KOPT-K1 (cell line): ENCODE data around the gene WNT9A.

Source experiments
- H3K27ac ChIP-seq: fragments of 200-600 bp; sonication (generic); 2 replicates; pipeline ENCODE4 v1.5.1; 2016; ENCODE audit warnings: antibody characterized with exemption, mild to moderate bottlenecking, low read depth, low read length; ENCODE audit not compliant: poor library complexity, severe bottlenecking
- H3K36me3 ChIP-seq: fragments of 200-600 bp; sonication (generic); 2 replicates; pipeline ENCODE4 v1.5.1; 2017; ENCODE audit warnings: antibody characterized with exemption, mild to moderate bottlenecking, low read length, moderate library complexity; ENCODE audit not compliant: insufficient read depth
- H3K9me3 ChIP-seq: fragments of 200-600 bp; sonication (generic); 2 replicates; pipeline ENCODE4 v1.5.1; 2017; ENCODE audit warnings: antibody characterized with exemption, low read length, mild to moderate bottlenecking; ENCODE audit not compliant: insufficient read depth, poor library complexity, severe bottlenecking

Gene WNT9A

DNA sequence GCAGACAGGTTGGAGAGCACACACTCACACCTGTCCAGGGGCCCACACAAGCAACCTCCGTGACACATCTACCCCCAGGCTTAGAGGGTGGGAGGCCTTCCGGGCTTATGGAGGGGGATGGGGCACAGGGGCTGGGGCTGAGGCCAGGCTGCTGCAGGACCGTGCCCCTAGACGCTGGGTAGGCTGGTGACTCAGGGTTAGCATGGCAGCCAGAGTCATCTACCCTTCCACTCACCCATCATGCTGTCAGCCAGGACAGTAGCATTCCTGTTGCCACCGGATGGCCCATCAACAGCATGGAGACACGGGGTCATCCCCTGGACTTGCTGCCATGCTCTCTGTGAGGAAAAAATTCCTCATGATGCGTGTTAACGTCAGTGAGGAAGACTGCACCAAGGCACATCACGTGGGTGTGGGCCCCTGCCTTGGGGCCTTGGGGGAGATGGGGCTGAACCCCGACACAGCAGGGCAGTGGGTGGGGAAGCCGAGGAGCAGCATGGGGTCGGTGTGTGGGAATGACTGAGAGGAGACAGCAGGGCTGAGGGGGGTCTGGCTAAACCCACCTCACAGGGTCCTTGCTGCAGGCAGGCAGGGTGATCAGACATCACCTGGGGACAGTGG, 52.8 kb downstream of the WNT9A start:
- no peaks in the 10 kb centered on the region for H3K9me3 ChIP-seq
- no peak overlapping the region for H3K27ac ChIP-seq

DNA sequence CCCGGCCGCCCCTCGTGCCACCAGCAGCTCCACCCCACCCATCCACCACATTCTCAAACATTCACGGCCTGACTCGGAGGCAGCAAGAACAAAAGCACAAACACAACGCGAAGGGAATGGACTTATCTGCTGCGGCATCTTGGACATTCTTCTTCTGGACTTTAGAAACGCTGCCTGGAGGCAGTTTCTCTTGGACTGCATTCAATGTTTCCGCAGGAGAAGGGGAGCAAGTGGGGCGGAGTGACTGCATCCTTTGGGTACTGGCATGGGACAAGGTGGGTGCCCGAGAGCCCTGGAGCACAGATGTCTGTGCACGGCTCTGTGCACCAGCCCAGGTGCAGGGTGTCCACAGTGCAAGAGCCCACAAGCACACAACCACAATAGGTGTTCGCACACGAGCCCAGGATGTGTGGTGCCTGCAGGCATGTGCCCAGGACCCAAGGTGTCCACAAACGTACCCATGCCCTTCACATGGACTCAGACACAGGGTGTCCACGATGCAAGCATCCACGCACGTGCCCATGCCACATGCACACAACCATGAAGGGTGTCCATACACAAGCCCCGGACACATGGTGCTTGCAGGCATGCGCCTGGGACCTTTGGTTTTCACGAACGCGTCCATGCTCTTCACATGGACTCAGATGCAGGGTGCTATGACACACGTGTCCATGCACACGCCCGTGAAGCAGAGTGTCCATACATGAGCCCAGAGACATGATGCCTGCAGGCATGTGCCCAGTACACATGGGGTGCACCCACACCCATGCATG, 53.6 kb downstream of the WNT9A start:
- H3K9me3 ChIP-seq, result no peaks in the 10 kb centered on the region
- H3K27ac ChIP-seq, result no peak overlapping the region
- H3K36me3 ChIP-seq, result no peaks in the 10 kb centered on the region

More for the DNA sequence above, 52.8 kb downstream of the WNT9A start:
- H3K36me3 ChIP-seq, result no peaks in the 10 kb centered on the region

DNA sequence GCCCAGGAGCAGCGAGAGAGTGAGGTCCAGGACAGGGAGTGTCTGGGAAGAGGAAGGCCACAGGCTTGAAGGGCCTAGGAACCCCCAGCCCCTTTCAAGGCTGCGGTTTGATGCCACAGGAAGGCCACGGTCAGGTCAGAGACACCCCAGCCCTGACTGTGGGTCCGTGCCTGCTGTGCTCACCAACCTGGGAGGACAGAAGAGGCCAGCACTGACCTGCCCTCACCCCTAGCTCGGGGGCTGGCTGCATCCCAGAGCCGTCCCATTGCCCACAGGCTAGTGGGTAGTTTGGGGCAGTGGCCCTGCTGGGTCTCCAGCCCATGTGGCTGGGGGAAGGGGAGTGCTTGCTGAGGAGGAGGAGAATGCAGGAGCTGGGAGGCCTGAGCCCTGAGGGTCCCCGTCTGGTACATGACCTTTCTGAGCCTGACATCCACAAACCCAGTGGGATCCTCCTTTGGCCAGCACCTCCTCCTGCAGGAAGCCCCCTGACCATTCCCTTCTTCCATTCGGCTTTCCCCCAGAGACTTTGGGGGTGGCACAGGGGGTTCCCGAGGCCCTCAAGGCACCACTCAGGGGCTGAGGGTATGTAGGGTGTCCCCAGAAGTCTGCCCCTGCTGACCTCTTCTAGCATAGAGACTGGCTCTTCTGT, 54.3 kb downstream of the WNT9A start:
- no peaks in the 10 kb centered on the region for H3K9me3 ChIP-seq
- H3K27ac ChIP-seq, result no peak overlapping the region
- H3K36me3 ChIP-seq, result no peaks in the 10 kb centered on the region

DNA sequence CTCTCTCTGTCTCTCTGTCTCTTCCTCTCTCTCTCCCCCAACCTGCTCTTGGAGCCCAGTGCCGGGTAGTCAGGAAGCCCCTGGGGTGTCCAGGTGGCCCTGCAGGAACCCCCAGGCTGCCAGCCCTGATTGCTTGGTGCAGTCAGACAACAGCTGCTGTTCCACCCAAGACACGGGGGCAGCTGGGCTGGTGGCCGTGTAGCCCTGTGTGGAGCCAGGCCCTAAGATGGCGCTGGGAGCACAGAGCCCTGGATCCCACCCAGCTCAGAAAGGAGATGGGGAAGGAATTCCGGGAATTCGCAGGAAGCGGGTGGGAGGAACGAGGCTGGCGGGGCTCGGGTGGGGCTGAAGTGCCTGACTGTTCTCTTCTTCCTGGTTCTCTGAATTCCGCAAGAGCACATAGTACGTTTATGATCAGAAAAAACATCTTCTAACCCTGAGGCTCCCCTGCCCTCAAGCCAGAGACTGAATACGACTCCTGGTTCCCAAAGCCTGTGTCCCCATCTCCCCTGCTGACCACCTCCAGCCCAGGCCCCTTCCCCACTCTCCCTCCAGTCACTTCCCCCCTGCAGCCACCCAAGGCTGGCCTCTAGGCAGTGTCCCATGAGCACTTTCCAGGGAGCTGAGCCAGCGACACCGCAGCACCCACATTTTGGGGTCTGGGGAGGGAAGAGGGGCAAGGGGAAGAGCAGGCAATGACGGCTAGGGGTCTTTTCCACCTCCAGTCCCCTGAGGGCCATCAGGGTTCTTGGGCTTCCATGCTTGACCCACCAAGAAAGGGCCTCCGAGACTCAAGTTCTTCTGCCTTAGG, 55.0 kb downstream of the WNT9A start:
- H3K36me3 ChIP-seq, result no peaks in the 10 kb centered on the region
- H3K27ac ChIP-seq, result no peak overlapping the region

DNA sequence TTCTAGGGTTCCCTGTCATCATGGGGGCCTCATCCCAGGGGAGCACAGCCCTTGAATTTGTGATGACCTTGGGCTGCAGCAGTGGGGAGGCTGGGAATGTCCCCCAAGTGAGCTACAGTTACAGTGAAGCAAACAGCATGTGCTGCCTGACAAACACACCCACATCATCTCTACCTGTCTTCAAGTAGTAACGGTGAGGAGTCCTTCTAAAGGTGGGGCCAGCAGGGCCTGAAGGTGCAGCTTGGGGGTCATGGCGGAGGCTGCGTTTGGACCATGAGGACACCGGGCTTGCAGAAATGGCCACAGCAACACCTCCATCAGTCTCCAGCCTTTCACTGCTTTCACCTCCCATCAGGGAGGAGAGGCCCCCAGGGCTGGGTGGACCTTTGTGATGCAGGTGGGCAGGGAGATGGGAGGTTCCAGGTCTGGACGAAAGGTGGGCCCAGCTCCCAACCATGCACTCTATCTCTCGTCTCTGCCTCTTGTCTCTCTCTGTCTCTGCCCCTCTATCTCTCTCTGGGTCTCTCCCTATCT, 55.7 kb downstream of the WNT9A start:
- no peak overlapping the region for H3K27ac ChIP-seq
- H3K9me3 ChIP-seq, result no peaks in the 10 kb centered on the region
- no peaks in the 10 kb centered on the region for H3K36me3 ChIP-seq

More for the DNA sequence above, 55.0 kb downstream of the WNT9A start:
- H3K9me3 ChIP-seq, result no peaks in the 10 kb centered on the region

DNA sequence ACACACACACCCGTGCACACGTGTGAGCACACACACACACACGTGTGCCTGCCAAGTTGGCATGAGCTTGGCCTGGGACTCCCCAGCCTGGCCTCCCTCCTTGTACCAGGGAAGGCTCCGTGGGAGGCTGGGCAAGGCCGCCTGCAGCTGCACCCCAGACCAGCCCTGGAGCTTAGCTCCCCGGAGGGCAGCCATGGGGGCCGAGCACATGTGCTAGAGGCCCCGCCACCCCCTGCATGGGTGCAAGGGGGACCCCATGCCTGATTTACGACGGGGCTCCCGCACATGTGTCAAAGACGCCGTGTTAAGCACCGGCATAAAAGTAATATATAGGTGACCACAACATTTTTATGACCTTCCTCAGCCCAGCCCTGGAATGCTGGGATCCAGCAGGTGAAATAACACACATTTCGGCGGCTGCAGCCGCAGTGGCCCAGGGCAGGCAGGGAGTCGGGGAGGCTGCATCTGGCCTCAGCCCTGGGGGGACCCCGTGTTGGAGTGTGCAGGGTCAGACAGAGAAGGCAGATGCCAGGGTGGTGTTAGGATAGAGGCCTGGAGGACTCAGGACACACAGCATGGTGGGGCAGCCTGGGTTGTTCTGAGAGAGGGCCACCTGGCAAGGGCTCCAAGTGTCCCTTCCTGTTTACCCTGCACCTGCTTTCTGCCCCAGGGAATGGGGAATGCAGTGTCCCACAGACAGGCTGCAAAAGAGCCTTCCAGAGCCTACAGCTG, 56.3 kb downstream of the WNT9A start:
- Histone ChIP-seq H3K27ac (no peak overlapping the region), H3K36me3 (no peaks in the 10 kb centered on the region), H3K9me3 (no peaks in the 10 kb centered on the region)

DNA sequence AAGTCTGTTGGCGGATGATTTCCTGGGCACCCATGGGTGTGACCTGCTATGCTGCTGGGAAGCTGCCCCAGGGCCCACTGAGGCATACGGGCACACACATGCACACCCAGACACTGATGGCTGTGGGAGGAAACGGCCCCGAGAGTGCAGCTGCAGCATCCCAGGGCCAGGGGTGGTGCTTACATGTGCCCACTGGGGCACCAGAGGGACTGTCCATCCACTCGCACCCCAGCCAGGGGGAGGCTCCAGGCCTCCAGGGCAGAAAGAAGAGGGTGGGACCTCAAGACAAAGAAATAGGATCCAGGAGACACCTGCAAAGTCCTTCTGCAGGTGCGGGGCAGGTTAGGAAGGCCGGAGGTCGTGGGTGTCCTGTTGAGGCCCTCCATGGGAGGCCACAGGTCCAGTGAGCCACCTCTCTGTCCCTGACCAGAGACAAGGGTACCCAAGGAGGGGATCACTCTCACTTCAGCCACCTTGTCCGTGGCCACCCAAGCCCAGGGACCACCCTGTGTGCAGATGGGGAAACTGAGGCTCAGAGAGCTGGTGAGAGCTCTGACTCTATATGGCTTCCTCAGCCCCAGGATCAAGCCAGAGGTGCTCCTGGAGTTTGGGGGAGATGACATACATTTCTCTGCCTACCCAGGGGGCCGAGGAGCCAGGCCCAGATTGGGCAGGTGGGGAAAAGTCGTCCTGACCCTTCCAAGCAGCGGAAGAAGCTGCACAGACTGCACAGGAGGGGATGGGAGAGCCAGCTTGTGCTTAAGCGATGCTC, 57.1 kb downstream of the WNT9A start:
- Histone ChIP-seq H3K27ac (no peak overlapping the region), H3K9me3 (no peaks in the 10 kb centered on the region), H3K36me3 (no peaks in the 10 kb centered on the region)

DNA sequence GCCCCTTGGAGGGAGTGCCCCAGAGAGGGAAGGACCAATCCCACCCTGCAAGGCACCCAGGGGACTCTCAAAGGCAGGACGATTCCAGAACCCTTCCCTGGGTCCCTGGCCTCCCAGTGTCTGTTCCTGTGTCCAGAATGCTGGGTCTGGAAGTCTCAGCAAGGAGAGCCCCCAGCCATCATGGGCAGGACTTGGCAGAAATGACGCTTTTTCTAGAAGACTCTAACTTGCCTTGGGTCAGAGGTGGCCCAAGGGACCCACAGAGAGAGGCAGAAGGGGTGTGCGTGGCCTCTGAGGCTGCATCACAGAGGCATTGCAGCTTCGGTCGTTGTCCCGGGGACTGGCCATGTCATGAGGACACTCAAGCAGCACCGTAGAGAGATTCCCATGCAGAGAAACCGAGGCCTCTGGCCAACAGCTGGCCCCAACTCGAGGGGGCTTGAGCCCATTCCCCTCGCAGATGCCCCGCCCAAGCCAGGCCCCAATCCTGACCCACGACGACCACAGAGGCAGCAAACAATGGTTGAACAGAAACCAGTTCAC, 57.8 kb downstream of the WNT9A start:
- Histone ChIP-seq H3K27ac (no peak overlapping the region), H3K36me3 (no peaks in the 10 kb centered on the region), H3K9me3 (no peaks in the 10 kb centered on the region)

DNA sequence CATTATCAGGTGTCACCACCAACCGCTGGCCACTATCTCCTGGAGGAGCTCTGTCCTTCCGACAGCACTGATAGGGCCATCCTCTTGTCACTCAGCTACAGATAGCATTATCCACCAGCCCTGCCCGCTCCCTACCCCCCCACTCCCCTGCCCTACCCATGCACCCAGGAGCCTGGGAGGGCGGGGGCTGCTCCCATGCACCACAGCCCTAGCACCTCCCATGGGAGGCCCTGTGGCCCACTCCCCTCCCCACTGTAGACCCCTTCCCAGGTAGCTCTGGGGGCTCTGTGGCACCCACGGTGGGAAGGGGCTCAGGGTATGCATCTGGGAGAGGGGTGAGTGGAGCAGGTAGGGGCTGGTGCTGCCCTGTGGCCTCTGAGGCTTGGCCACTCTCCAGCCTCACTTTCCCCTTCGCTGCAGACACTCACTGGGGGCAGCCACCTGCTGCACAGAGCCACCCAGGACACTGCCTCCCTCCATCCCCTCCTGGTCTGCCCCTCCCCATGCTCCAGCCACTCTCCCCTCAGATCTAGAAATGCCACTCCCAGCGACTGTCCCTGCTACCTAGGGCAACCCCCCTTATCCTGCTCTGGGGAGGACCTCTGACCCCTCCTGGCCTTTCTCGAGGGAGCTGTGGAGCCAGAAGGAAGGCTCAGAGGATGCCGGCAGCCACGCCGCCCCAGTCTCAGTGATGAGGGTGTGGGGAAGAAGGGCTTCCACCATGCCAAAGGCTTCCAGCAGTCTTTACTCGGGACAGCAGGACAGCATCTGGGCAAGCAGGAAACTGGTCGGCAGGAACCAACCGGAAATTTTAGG, 58.5 kb downstream of the WNT9A start:
- Histone ChIP-seq H3K36me3 (no peaks in the 10 kb centered on the region), H3K27ac (no peak overlapping the region), H3K9me3 (no peaks in the 10 kb centered on the region)

DNA sequence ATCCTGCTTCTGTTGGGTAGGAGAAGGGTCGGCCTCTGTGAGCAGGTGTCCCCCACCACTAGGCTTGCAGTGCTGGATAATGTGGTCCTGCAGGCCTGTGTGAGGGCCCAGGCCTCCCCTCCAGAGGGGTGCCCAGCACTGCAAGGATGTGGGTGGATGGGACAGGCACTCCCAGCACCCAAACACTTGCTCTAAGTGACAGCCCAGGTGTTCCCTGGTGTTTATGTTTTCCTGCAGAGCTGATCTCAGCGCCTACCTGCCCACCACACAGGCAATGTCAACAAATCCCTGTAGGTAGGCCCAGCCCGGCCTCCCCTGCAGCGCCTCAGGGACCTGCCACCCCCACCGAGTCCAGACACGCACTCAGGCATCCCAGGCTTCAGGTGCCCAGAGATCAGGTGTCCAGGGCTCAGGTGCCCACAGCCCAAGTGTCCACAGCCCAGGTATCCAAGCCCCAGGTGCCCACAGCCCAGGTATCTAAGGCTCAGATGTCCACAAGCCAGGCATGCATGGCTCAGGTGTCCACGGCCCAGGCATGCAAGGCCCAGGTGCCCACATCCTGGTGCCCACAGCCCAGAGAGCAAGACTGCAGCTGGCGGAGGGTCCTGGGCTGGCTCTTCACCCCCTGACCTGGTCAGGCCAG, 59.2 kb downstream of the WNT9A start:
- Histone ChIP-seq H3K27ac (no peak overlapping the region), H3K36me3 (no peaks in the 10 kb centered on the region), H3K9me3 (no peaks in the 10 kb centered on the region)

DNA sequence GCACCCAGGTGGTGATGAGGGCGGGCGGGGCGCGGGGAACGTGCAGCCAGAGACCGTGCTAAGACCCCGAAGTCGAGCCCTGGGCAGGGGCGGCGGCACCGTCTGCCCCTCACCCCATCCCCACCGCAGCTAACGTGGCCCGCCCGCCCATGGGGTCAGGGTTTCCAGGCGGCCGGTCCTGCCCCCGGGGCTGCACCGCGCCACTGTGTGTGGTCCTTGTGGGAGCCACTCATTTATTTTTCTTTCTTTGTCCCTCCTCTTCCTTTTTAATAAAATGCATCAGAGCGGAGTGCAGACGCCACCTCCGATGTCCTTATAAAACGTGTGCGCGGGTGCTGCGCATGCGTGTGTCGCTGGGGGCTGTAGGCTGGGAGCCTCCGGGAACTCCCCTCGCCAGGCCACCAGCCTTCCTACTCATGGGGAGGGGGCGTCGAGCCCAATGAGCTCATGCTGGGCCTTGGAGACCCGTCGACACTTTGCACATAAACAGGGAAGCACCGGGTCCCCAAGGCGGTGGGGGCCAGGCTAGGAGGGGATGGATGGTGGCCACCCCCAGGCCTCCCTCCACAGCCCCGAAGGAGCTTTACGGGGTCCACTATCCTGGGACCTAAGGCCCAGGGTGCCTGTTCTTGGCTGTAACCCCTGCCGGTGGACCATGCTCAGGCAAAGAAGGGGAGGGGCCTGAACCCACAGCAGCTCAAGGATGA, 59.9 kb downstream of the WNT9A start:
- Histone ChIP-seq H3K27ac (no peak overlapping the region), H3K36me3 (no peaks in the 10 kb centered on the region), H3K9me3 (no peaks in the 10 kb centered on the region)
